DMS114 treated with DMSO at 0.1 percent for 48 hours (cell line): ENCODE measurements around the gene NBEA.
"Not testable (repeated sequence)": the region's sequence is repeated elsewhere in the genome, so short reads cannot be mapped to it uniquely, and the experiment has no call there.

Source experiments
- DNase-seq: peaks from one replicate; lab custom pipeline; 2025; ENCODE audit not compliant: unreplicated experiment; lab: John Stamatoyannopoulos, UW

The NBEA gene

GRCh38 chr13:35621989-35622388 lies 679.9 kb downstream of the NBEA start:
- DNase-seq = no peak

- no peak for DNase-seq
Measured at GRCh38 chr13:35629026-35629425, 687.0 kb downstream of the NBEA start.

- DNase-seq = no peak
Measured at GRCh38 chr13:35630551-35631275, 688.6 kb downstream of the NBEA start.

GRCh38 chr13:35631666-35632065 lies 689.6 kb downstream of the NBEA start:
- DNase-seq = no peak

- DNase-seq = no peak
Measured at GRCh38 chr13:35643625-35644024, 701.6 kb downstream of the NBEA start.

- DNase-seq = no peak
Measured at GRCh38 chr13:35646056-35646774, 704.1 kb downstream of the NBEA start.

- DNase-seq = no peak
Measured at GRCh38 chr13:35648201-35648600, 706.1 kb downstream of the NBEA start.

- DNase-seq = no peak
Measured at GRCh38 chr13:35649162-35649561, 707.1 kb downstream of the NBEA start.

GRCh38 chr13:35659796-35660195 lies 717.7 kb downstream of the NBEA start:
- DNase-seq = no peak

- DNase-seq = no peak
Measured at GRCh38 chr13:35664747-35665146, 722.7 kb downstream of the NBEA start.

GRCh38 chr13:35669321-35669720 lies 727.3 kb downstream of the NBEA start:
- no peak for DNase-seq

- no peak for DNase-seq
Measured at GRCh38 chr13:35672611-35673010, 730.5 kb downstream of the NBEA start.

GRCh38 chr13:35675651-35676050 lies 733.6 kb downstream of the NBEA start:
- DNase-seq = no peak

- DNase-seq = not testable (repeated sequence)
Measured at GRCh38 chr13:35677863-35678262, 735.8 kb downstream of the NBEA start.

GRCh38 chr13:35681685-35682084 lies 739.6 kb downstream of the NBEA start:
- DNase-seq = no peak

- no peak for DNase-seq
Measured at GRCh38 chr13:35684432-35684831, 742.4 kb downstream of the NBEA start.

GRCh38 chr13:35687336-35687735 lies 745.3 kb downstream of the NBEA start:
- DNase-seq = no peak

GRCh38 chr13:35690581-35691207 lies 748.6 kb downstream of the NBEA start:
- no peak for DNase-seq

GRCh38 chr13:35693134-35693784 lies 751.2 kb downstream of the NBEA start:
- no peak for DNase-seq

GRCh38 chr13:35694031-35694430 lies 752.0 kb downstream of the NBEA start:
- DNase-seq = no peak

- no peak for DNase-seq
Measured at GRCh38 chr13:35694549-35695447, 752.7 kb downstream of the NBEA start.
